H1 (cell line): ENCODE measurements around the gene EBF3. TPM values are rescaled to one million over a fixed set of nuclear protein-coding genes. Genes with fewer than 3 reads are reported as not detected.

ENCODE experiments used
- CTCF ChIA-PET: fragments of 300-600 bp; sonication (Branson Sonifier 250); formaldehyde crosslinking; loops from one replicate; lab custom pipeline; 2021; ENCODE audit not compliant: partially characterized antibody; lab: Charles Lee
- POLR2A ChIA-PET: fragments of 300-600 bp; sonication (Branson Sonifier 250); formaldehyde crosslinking; loops from one replicate; lab custom pipeline; 2021; ENCODE audit warnings: inconsistent platforms; ENCODE audit not compliant: partially characterized antibody; lab: Charles Lee
- DNase-seq, 2 experiments: peaks; one replicate each; pipeline versions ENCODE4 v3.0.0 to v3.0.0-alpha.2; 2010 to 2022; ENCODE audit warnings: low spot score in 2 of 2, low read depth in 1 of 2, mixed read lengths in 1 of 2
- FAIRE-seq: peaks from 2 replicates; lab custom pipeline; 2011; peaks lifted over from hg19 to GRCh38; lab: Jason Lieb, UNC
- H2AFZ ChIP-seq: 2 replicates; pipeline ENCODE4 v1.8.1; 2012; ENCODE audit warnings: low read length, inconsistent platforms
- H2AK5ac ChIP-seq: 2 replicates; pipeline ENCODE4 v1.6.1; 2013; ENCODE audit warnings: low read depth, low read length
- H2BK120ac ChIP-seq: replicated peaks from 2 replicates; pipeline ENCODE3; 2013; ENCODE audit warnings: low read depth, low read length, inconsistent platforms
- H2BK12ac ChIP-seq: 2 replicates; pipeline ENCODE4 v1.6.1; 2013; ENCODE audit warnings: low read depth, low read length
- H2BK15ac ChIP-seq: 2 replicates; pipeline ENCODE4 v1.6.1; 2013; ENCODE audit warnings: low read length
- H2BK20ac ChIP-seq: 2 replicates; pipeline ENCODE4 v1.6.1; 2013; ENCODE audit warnings: low read length
- H2BK5ac ChIP-seq: 2 replicates; pipeline ENCODE4 v1.6.1; 2013; ENCODE audit warnings: low read depth, low read length
- H3K14ac ChIP-seq: 2 replicates; pipeline ENCODE4 v1.6.1; 2013; ENCODE audit warnings: inconsistent platforms; ENCODE audit not compliant: insufficient read length
- H3K18ac ChIP-seq: 2 replicates; pipeline ENCODE4 v1.6.1; 2013; ENCODE audit warnings: low read length; ENCODE audit errors: extremely low read depth
- H3K23ac ChIP-seq: 2 replicates; pipeline ENCODE4 v1.6.1; 2013; ENCODE audit warnings: inconsistent platforms; ENCODE audit not compliant: insufficient read length
- H3K23me2 ChIP-seq: 2 replicates; pipeline ENCODE4 v1.6.1; 2013; ENCODE audit warnings: low read depth, low read length
- H3K27ac ChIP-seq: 2 replicates; pipeline ENCODE4 v1.6.1; 2011; ENCODE audit warnings: low read depth, low read length, inconsistent platforms
- H3K27me3 ChIP-seq, 4 experiments: replicated peaks in 1 of 4; 1 replicate in 1 of 4; 2 replicates in 3 of 4; pipeline versions ENCODE4 v1.6.1 to v1.8.1; 2011 to 2013; ENCODE audit warnings: low read length in 3 of 4, mild to moderate bottlenecking in 3 of 4, inconsistent platforms in 2 of 4, mixed read lengths in 2 of 4, moderate library complexity in 1 of 4; ENCODE audit not compliant: control insufficient read depth in 3 of 4, insufficient read depth in 3 of 4; ENCODE audit errors: extremely low read depth in 1 of 4
- H3K36me3 ChIP-seq, 4 experiments: 2 replicates each; pipeline versions ENCODE4 v1.6.1 to v1.8.1; 2011 to 2013; ENCODE audit warnings: mild to moderate bottlenecking in 4 of 4, low read length in 3 of 4, moderate library complexity in 2 of 4, control low read depth in 1 of 4, inconsistent platforms in 1 of 4; ENCODE audit not compliant: insufficient read depth in 4 of 4, control insufficient read depth in 2 of 4
- H3K4ac ChIP-seq: replicated peaks from 2 replicates; pipeline ENCODE3; 2013; ENCODE audit warnings: low read length, low read depth, mixed read lengths, inconsistent platforms; ENCODE audit not compliant: insufficient read length
- H3K4me1 ChIP-seq, 4 experiments: replicated peaks in 1 of 4; 1 replicate in 1 of 4; 2 replicates in 3 of 4; pipeline versions ENCODE4 v1.6.1 to v1.8.1; 2011 to 2013; ENCODE audit warnings: low read length in 3 of 4, inconsistent platforms in 2 of 4, mixed read lengths in 1 of 4; ENCODE audit not compliant: insufficient read depth in 4 of 4, control insufficient read depth in 3 of 4
- H3K4me2 ChIP-seq, 2 experiments: 2 replicates each; pipeline versions ENCODE4 v1.6.1 to v1.8.1; 2011 to 2013; ENCODE audit warnings: low read depth in 2 of 2, low read length in 2 of 2, control low read depth in 1 of 2, inconsistent platforms in 1 of 2, mild to moderate bottlenecking in 1 of 2; ENCODE audit not compliant: insufficient read depth in 1 of 2
- H3K4me3 ChIP-seq, 4 experiments: fragments of 200-600, 300-600 bp in 1 of 4; sonication (generic), shearing (Covaris generic), sonication (Bioruptor Twin) in 1 of 4; 2 replicates each; pipeline versions ENCODE4 v1.5.1 to v1.8.1; 2011 to 2016; ENCODE audit warnings: low read length in 4 of 4, low read depth in 3 of 4, control low read depth in 2 of 4, inconsistent platforms in 2 of 4, mild to moderate bottlenecking in 2 of 4, mixed read lengths in 1 of 4, moderate library complexity in 1 of 4; ENCODE audit not compliant: insufficient read depth in 2 of 4; ENCODE audit errors: extremely low read depth in 1 of 4
- H3K56ac ChIP-seq: replicated peaks from 2 replicates; pipeline ENCODE3; 2013; ENCODE audit warnings: low read depth, mild to moderate bottlenecking, mixed read lengths, low read length, inconsistent platforms; ENCODE audit not compliant: insufficient read length
- H3K79me1 ChIP-seq: 2 replicates; pipeline ENCODE4 v1.6.1; 2013; ENCODE audit warnings: low read depth, low read length, control low read depth
- H3K79me2 ChIP-seq, 2 experiments: 2 replicates each; pipeline versions ENCODE4 v1.6.1 to v1.8.1; 2012 to 2013; ENCODE audit warnings: low read length in 2 of 2, mild to moderate bottlenecking in 2 of 2, inconsistent platforms in 1 of 2; ENCODE audit not compliant: insufficient read depth in 2 of 2, control insufficient read depth in 1 of 2
- H3K9ac ChIP-seq, 4 experiments: replicated peaks in 1 of 4; 1 replicate in 1 of 4; 2 replicates in 3 of 4; pipeline versions ENCODE4 v1.6.1 to v1.8.1; 2011 to 2013; ENCODE audit warnings: low read depth in 3 of 4, low read length in 3 of 4, control low read depth in 2 of 4, mild to moderate bottlenecking in 2 of 4, moderate library complexity in 2 of 4, inconsistent platforms in 1 of 4; ENCODE audit errors: extremely low read depth in 1 of 4
- H3K9me3 ChIP-seq, 2 experiments: 2 replicates each; pipeline versions ENCODE4 v1.6.1 to v1.8.1; 2012 to 2013; ENCODE audit warnings: mild to moderate bottlenecking in 2 of 2, moderate library complexity in 2 of 2, control low read depth in 1 of 2, inconsistent platforms in 1 of 2, low read depth in 1 of 2, low read length in 1 of 2, mixed read lengths in 1 of 2; ENCODE audit not compliant: insufficient read depth in 2 of 2
- H4K20me1 ChIP-seq, 2 experiments: replicated peaks in 1 of 2; 2 replicates each; pipeline versions ENCODE3 to v1.8.1; 2011 to 2013; ENCODE audit warnings: inconsistent platforms in 2 of 2, low read length in 2 of 2, mild to moderate bottlenecking in 1 of 2; ENCODE audit not compliant: insufficient read depth in 2 of 2, control insufficient read depth in 1 of 2
- H4K5ac ChIP-seq: 2 replicates; pipeline ENCODE4 v1.6.1; 2013; ENCODE audit warnings: low read length, low read depth, mixed read lengths, inconsistent platforms; ENCODE audit not compliant: insufficient read length
- H4K8ac ChIP-seq: 2 replicates; pipeline ENCODE4 v1.8.0; 2013; ENCODE audit warnings: mild to moderate bottlenecking, moderate library complexity, low read length, inconsistent platforms; ENCODE audit not compliant: insufficient read depth; ENCODE audit errors: extremely low read depth
- H4K91ac ChIP-seq: replicated peaks from 2 replicates; pipeline ENCODE3; 2013; ENCODE audit warnings: low read length, mixed read lengths, inconsistent platforms; ENCODE audit not compliant: insufficient read length
- CEBPB ChIP-seq: IDR thresholded peaks from 2 replicates; pipeline ENCODE4 v1.6.1; 2012; ENCODE audit warnings: low read depth, low read length
- CHD2 ChIP-seq: IDR thresholded peaks from 2 replicates; pipeline ENCODE4 v1.6.1; 2012; ENCODE audit warnings: low read length, improper control_type of control experiment
- CTBP2 ChIP-seq: IDR thresholded peaks from 2 replicates; pipeline ENCODE4 v1.7.0; 2011; ENCODE audit warnings: borderline replicate concordance, mild to moderate bottlenecking, moderate library complexity, mixed read lengths, low read length; ENCODE audit not compliant: insufficient read depth, insufficient read length
- NRF1 ChIP-seq: IDR thresholded peaks from 2 replicates; pipeline ENCODE4 v1.6.1; 2011; ENCODE audit warnings: mild to moderate bottlenecking, low read depth, low read length, improper control_type of control experiment
- SUZ12 ChIP-seq: fragments of 200-600 bp; sonication (generic); IDR thresholded peaks from 2 replicates; pipeline ENCODE4 v1.6.1; 2012; ENCODE audit warnings: mild to moderate bottlenecking, inconsistent platforms, low read length, moderate library complexity, mixed read lengths
- TAF7 ChIP-seq: optimal IDR thresholded peaks from 2 replicates; pipeline ENCODE3; 2011; ENCODE audit warnings: low read depth, mild to moderate bottlenecking, inconsistent platforms, low read length, moderate library complexity, borderline replicate concordance
- WGBS, 2 experiments: shearing (Covaris generic) in 1 of 2; methylation state at CpG; one replicate each; pipeline versions ENCODE4 v1.1.6 to v1.1.7; 2013 to 2015; ENCODE audit warnings: low lambda C conversion rate in 2 of 2, mixed read lengths in 2 of 2, inconsistent platforms in 1 of 2, low coverage in 1 of 2, missing lambda C conversion rate in 1 of 2; ENCODE audit not compliant: insufficient replicate concordance in 2 of 2, insufficient coverage in 1 of 2, insufficient read length in 1 of 2; ENCODE audit errors: extremely low coverage in 1 of 2, missing lambda C conversion rate in 1 of 2; 5-methylcytosine and 5-hydroxymethylcytosine counted together
- polyA plus RNA-seq, 7 experiments: library from polyadenylated mRNA; depleted of rRNA in 3 of 7; stranded (reverse) in 5 of 7; unstranded in 2 of 7; fragments of >200 nt in 5 of 7; fragments of 200-250 nt in 2 of 7; gene quantifications; 1 replicate in 5 of 7; 2 replicates in 1 of 7; 4 replicates in 1 of 7; pipeline versions ENCODE4 v1.2.1 to v1.2.3, GENCODE V29; 2011 to 2013; ENCODE audit warnings: missing spikeins in 2 of 7, mixed read lengths in 2 of 7
- total RNA-seq: library from RNA; stranded (reverse); fragmentation: NEBNext Ultra II Directional; extraction: Animal tissue kit (Norgen Biotek cat#: 25700); gene quantifications from 2 replicates; pipeline ENCODE4 v1.2.1, GENCODE V29; 2021

The EBF3 gene
- total and polyA plus RNA-seq, 2 of the 8 experiments (the other 6 are each of a cell fraction or from before 2014, with no cell fraction given): 0.08 to 0.26 TPM

DNA sequence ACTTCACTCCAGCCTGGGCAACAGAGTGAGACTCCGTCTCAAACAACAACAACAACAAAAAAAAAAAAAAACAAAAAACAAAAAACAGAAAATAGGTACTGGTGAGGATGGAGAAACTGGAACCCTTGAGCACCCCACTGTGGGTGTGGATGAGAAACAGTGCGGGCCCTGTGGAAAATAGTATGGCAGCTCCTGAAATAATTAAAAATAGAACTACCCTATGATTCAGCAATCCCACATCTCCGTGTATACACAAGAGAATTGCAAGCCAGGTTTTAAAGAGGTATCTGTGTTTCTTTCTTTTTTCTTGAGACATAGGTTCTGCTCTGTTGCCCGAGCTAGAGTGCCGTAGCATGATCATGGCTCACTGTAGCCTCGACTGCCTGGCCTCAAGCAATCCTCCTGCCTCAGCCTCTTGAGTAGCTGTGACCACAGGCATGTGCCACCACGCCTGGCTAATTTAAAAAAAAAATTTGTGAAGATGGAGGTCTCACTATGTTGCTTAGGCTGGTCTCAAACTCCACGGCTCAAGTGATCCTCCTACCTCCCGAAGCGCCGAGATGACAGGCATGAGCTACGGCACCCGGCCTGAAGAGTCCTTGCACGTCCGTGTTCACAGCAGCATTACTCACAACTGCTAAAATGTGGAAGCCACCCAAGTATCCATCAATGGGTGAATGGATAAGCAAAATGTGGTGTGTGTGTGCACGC lies 39.5 kb downstream of the EBF3 start:
- no peak overlapping the region for H3K14ac ChIP-seq
- H2AFZ ChIP-seq: no peak overlapping the region
- H3K9ac ChIP-seq: no peak overlapping the region
- no peak overlapping the region for H3K56ac ChIP-seq
- no peaks in the 10 kb centered on the region for H3K79me1 ChIP-seq
- H3K4me3 ChIP-seq: no peak overlapping the region
- no peak overlapping the region for H2BK20ac ChIP-seq
- CTCF ChIA-PET: interaction anchor here (0.8 to 2.5 kb wide), 3 partner anchors 36 to 156 kb away, joined by 3 to 8 read pairs (median 3); no protein-coding TSS in a partner anchor
- FAIRE-seq: no peak
- no peak overlapping the region for H3K27ac ChIP-seq
- no peaks in the 10 kb centered on the region for H3K4me1 ChIP-seq
- DNase-seq: no peak
- H3K27me3 ChIP-seq: no peaks in the 10 kb centered on the region
- H4K5ac ChIP-seq: no peak overlapping the region
- WGBS, 2 experiments: 94% methylated on average over 16 of the region's 16 CpGs; no CpG with 5 or more reads in 1 of the 2 experiments
- H2BK15ac ChIP-seq: no peak overlapping the region
- H3K23me2 ChIP-seq: no peaks in the 10 kb centered on the region
- no peak overlapping the region for H2AK5ac ChIP-seq
- no peaks in the 10 kb centered on the region for H3K9me3 ChIP-seq
- H3K36me3 ChIP-seq: no peaks in the 10 kb centered on the region
- H2BK12ac ChIP-seq: no peak overlapping the region
- POLR2A ChIA-PET: interaction anchor here (1.2 kb wide), 1 partner anchor 17 kb away, joined by 5 read pairs; no protein-coding TSS in a partner anchor
- no peak overlapping the region for H4K91ac ChIP-seq
- H4K8ac ChIP-seq: no peak overlapping the region
- no peaks in the 10 kb centered on the region for H3K79me2 ChIP-seq
- H4K20me1 ChIP-seq: no peaks in the 10 kb centered on the region
- no peak overlapping the region for H3K4ac ChIP-seq
- no peak overlapping the region for H3K18ac ChIP-seq
- H3K4me2 ChIP-seq: no peak overlapping the region
- H3K23ac ChIP-seq: no peak overlapping the region
- H2BK5ac ChIP-seq: no peak overlapping the region
- no peak overlapping the region for H2BK120ac ChIP-seq
- TF ChIP-seq NRF1 (no peak), TAF7 (no peak), CHD2 (no peak), CEBPB (no peak), SUZ12 (no peak), CTBP2 (no peak)
